Esophagus muscularis mucosa (tissue), 4 donors: Measurements from ENCODE around the gene C1D. TPM values are rescaled to one million over a fixed set of nuclear protein-coding genes. Genes with fewer than 3 reads are reported as not detected.

Source experiments
- DNase-seq: peaks from one replicate; pipeline ENCODE4 v3.0.0-alpha.2; 2017; ENCODE audit errors: extremely low spot score
- H3K27ac ChIP-seq, 4 donors: fragments of 200-600 bp; sonication (generic); replicated peaks in 1 of 4; 1 replicate in 3 of 4; 2 replicates in 1 of 4; pipeline ENCODE4 v1.5.1; 2016 to 2019; ENCODE audit warnings: mild to moderate bottlenecking in 1 of 4
- H3K27me3 ChIP-seq, 4 donors: fragments of 200-600 bp; sonication (generic); one replicate each; pipeline versions ENCODE4 v1.5.1 to v1.6.0; 2016 to 2019
- H3K36me3 ChIP-seq, 4 donors: fragments of 200-600 bp; sonication (generic); one replicate each; pipeline ENCODE4 v1.5.1; 2016 to 2019
- H3K4me1 ChIP-seq, 4 donors: fragments of 200-600 bp; sonication (generic); one replicate each; pipeline ENCODE4 v1.5.1; 2016 to 2019
- H3K4me3 ChIP-seq, 4 donors: fragments of 200-600 bp; sonication (generic); 1 replicate in 2 of 4; 2 replicates in 2 of 4; pipeline ENCODE4 v1.5.1; 2016 to 2019; ENCODE audit warnings: mild to moderate bottlenecking in 4 of 4, moderate library complexity in 1 of 4
- H3K9me3 ChIP-seq, 4 donors: fragments of 200-600 bp; sonication (generic); 1 replicate in 3 of 4; 2 replicates in 1 of 4; pipeline ENCODE4 v1.5.1; 2016 to 2019
- EP300 ChIP-seq: sonication (generic); formaldehyde crosslinking; IDR thresholded peaks from one replicate; pipeline ENCODE4 v1.6.1; 2017; ENCODE audit warnings: antibody characterized with exemption
- POLR2A ChIP-seq: fragments of 450-650 bp; IDR thresholded peaks from one replicate; pipeline ENCODE4 v1.6.1; 2017; ENCODE audit warnings: antibody characterized with exemption, moderate library complexity, mild to moderate bottlenecking, low read depth
- POLR2AphosphoS5 ChIP-seq, 2 donors: sonication (generic); formaldehyde crosslinking; IDR thresholded peaks; one replicate each; pipeline ENCODE4 v1.6.1; 2017; ENCODE audit warnings: antibody characterized with exemption in 2 of 2
- WGBS: methylation state at CpG from one replicate; pipeline ENCODE4 v1.1.5; 2018; 5-methylcytosine and 5-hydroxymethylcytosine counted together
- intact Hi-C: fragments of 100-400 bp; cut with DNase I; formaldehyde crosslinking; loops from one replicate; pipeline ENCODE4 v1.15.1; 2023
- total RNA-seq, 4 donors: library from RNA; depleted of rRNA; stranded (reverse); fragments of >200 nt; gene quantifications; one replicate each; pipeline versions ENCODE4 v1.1.0 to v1.2.1, GENCODE V29; 2016
- TF ChIP-seq, protein P1 (sequence below), 3 experiments: fragments of 200-600 bp in 2 of 3; fragments of 450-650 bp in 1 of 3; sonication (generic) in 2 of 3; IDR thresholded peaks; one replicate each; pipeline ENCODE4 v1.5.1; 2017 to 2019; ENCODE audit warnings: antibody characterized with exemption in 3 of 3, mild to moderate bottlenecking in 2 of 3, moderate library complexity in 1 of 3

The C1D gene
- total RNA-seq, 4 donors from 2014 or later, result 19.7 to 41.1 (median 30.8) TPM

DNA sequence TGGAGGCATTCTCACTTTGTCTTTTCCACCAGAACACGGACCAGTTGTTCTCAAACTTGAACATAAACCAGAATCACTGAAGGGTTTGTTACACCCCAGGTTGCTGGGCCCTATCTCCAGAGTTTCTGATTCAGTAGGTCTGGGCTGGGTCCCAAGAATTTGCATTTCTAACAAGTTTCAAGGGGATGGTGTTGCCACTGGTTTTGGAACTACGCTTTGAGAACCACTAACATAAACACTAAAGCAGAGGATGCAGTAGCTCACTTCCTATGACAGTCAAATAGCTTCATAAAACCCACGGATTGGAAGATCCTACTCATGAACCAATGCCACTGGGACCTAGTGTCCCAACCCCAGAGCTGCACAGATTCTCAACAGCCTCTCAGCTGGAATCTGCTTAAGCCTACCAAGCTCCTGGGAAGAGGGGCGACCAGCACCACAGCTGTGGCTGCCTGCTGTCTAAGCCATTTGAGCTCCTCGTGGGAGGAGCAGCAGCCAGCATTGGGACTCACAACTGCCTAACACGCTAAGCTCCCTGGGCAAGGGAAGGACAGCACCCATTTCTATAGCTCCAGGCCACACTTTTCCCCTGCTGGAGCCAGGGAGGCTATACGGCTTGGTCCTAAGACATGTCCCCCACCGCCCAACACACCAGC is 62.5 kb downstream of the C1D start:
- H3K4me1 ChIP-seq, result peaks cover 0 to 11% (median 5%) of the 10 kb centered on the region in 4 donors
- DNase-seq, result peak; percentile 53
- intact Hi-C loops, result no loop called here
- peaks cover 0 to 6% (median 2%) of the 10 kb centered on the region in 4 donors for H3K9me3 ChIP-seq
- H3K4me3 ChIP-seq, result no peak overlapping the region
- no peaks in the 10 kb centered on the region for H3K36me3 ChIP-seq
- H3K27ac ChIP-seq, result no peak overlapping the region
- TF ChIP-seq, protein P1, sequence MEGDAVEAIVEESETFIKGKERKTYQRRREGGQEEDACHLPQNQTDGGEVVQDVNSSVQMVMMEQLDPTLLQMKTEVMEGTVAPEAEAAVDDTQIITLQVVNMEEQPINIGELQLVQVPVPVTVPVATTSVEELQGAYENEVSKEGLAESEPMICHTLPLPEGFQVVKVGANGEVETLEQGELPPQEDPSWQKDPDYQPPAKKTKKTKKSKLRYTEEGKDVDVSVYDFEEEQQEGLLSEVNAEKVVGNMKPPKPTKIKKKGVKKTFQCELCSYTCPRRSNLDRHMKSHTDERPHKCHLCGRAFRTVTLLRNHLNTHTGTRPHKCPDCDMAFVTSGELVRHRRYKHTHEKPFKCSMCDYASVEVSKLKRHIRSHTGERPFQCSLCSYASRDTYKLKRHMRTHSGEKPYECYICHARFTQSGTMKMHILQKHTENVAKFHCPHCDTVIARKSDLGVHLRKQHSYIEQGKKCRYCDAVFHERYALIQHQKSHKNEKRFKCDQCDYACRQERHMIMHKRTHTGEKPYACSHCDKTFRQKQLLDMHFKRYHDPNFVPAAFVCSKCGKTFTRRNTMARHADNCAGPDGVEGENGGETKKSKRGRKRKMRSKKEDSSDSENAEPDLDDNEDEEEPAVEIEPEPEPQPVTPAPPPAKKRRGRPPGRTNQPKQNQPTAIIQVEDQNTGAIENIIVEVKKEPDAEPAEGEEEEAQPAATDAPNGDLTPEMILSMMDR (IDR thresholded peaks at IDR 0.05), result no peak
- TF ChIP-seq EP300 (no peak), POLR2AphosphoS5 (IDR thresholded peaks at IDR 0.05) (no peak), POLR2A (no peak)
- H3K27me3 ChIP-seq, result no peaks in the 10 kb centered on the region
- 84% methylated on average over 8 of the region's 8 CpGs for WGBS

DNA sequence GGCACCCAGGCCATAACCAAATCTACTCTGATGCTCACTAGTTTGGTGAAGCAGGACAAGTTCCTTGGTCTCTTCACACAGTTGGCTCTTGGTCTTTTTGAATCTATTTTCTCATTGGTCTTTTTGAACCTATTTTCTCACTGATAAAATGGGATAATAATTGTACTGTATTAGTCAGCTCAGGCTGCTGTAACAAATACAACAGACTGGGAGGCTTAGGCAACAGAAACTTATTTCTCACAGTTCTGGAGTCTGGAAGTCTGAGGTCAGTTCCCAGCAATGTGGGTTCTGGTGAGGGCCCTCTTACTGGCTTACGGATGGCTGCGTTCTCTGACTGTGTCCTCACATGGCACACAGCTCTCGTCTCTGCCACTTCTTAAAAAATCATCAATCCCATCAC is 63.5 kb downstream of the C1D start:
- H3K27ac ChIP-seq, result no peak overlapping the region
- DNase-seq, result no peak
- no peaks in the 10 kb centered on the region for H3K36me3 ChIP-seq
- intact Hi-C loops, result no loop called here
- 96% methylated on average over 3 of the region's 3 CpGs for WGBS
- H3K9me3 ChIP-seq, result peaks cover 0 to 6% (median 0%) of the 10 kb centered on the region in 4 donors
- peaks cover 0 to 11% (median 5%) of the 10 kb centered on the region in 4 donors for H3K4me1 ChIP-seq
- H3K4me3 ChIP-seq, result no peak overlapping the region
- TF ChIP-seq POLR2A, result no peak
- no peak for TF ChIP-seq EP300
- no peak for TF ChIP-seq POLR2AphosphoS5 (IDR thresholded peaks at IDR 0.05)
- TF ChIP-seq, protein P1 (IDR thresholded peaks at IDR 0.05), result no peak
- no peaks in the 10 kb centered on the region for H3K27me3 ChIP-seq

DNA sequence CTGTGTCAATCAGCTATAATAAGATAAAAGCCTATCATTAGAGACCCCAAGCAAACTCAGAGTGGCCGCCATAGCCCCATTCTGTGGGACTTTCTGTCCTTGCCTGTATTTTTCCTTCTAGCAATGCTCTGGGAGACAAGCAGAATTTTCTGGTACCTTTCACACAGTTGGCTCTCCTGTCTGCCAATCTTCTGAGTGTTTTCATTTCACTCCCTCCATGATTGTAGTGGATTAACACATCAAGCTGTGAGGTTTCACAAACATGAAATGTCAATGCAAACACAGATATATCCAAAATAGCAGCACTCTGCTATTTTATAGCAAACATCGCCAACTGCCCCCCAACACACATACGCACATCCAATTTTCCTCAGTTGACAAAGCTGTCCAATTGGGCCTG is 64.9 kb downstream of the C1D start:
- H3K4me3 ChIP-seq, result no peak overlapping the region
- peaks cover 0 to 11% (median 5%) of the 10 kb centered on the region in 4 donors for H3K4me1 ChIP-seq
- WGBS, result 91% methylated on average over 3 of the region's 3 CpGs
- no peak overlapping the region for H3K27ac ChIP-seq
- TF ChIP-seq POLR2A, result no peak
- no peak for TF ChIP-seq POLR2AphosphoS5 (IDR thresholded peaks at IDR 0.05)
- TF ChIP-seq, protein P1 (IDR thresholded peaks at IDR 0.05), result no peak
- no peak for TF ChIP-seq EP300
- H3K9me3 ChIP-seq, result peaks cover 0 to 6% (median 0%) of the 10 kb centered on the region in 4 donors
- H3K36me3 ChIP-seq, result no peaks in the 10 kb centered on the region
- H3K27me3 ChIP-seq, result no peaks in the 10 kb centered on the region
- intact Hi-C loops, result no loop called here
- DNase-seq, result no peak

DNA sequence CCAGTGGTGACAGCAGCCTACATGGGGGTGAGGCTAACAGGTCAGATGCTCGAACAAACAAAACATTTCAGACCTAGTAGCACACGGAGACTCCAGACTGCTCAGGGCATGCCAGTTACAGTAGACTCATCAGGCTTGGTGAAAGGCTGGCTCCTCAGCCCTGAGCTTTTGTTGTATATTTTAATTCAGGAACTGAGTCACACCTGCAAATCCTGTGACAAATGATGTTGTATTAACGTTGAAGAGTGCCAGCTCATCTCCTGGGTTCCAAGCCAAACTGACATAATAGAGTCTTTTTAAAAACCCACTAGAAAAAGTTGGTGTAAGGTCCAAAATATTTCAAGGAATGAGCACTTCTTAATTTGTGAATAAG is 65.3 kb downstream of the C1D start:
- no peak overlapping the region for H3K27ac ChIP-seq
- no peaks in the 10 kb centered on the region for H3K27me3 ChIP-seq
- no peak for DNase-seq
- H3K4me3 ChIP-seq, result no peak overlapping the region
- TF ChIP-seq, protein P1 (IDR thresholded peaks at IDR 0.05), result no peak
- TF ChIP-seq POLR2AphosphoS5 (IDR thresholded peaks at IDR 0.05) (no peak), POLR2A (no peak), EP300 (no peak)
- H3K9me3 ChIP-seq, result peaks cover 0 to 4% (median 0%) of the 10 kb centered on the region in 4 donors
- intact Hi-C loops, result no loop called here
- peaks cover 0 to 11% (median 5%) of the 10 kb centered on the region in 4 donors for H3K4me1 ChIP-seq
- WGBS, result 25% methylated on average over 3 of the region's 3 CpGs
- no peaks in the 10 kb centered on the region for H3K36me3 ChIP-seq
